Ecto neural progenitor cell (in vitro differentiated cells): Measurements from ENCODE around the gene DDR2.
"Not testable (repeated sequence)": the region's sequence is repeated elsewhere in the genome, so short reads cannot be mapped to it uniquely, and the experiment has no call there.

Experiments used
- DNase-seq: peaks from one replicate; pipeline ENCODE4 v3.0.0-alpha.2; 2018; ENCODE audit warnings: low spot score

The DDR2 gene

DNA sequence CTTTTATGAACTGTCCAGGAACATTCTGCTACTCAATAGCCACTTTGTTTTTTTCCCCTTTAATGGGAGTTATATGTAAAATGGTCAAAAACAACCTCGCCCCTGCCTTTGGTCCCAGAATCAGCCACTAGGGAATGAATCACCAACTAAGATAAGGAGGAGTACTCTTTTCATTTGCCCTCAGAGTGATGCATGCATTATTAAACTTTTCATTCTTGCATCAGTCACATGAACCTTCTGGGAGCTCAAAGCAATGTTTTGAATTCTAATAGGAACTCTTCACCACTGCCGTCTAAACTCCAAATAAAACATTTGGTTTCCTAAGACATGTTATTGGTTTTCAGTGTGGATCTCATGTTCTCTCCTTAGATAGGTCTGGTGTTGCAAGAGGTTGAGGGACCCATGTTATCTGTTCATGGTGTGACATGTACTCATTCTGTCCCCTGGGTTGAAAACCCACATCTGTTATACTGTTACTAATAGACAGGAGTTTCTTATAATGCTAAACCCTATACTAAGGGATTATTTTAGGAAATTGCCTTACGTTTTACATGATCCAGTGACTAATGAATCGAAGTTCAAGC lies 140.4 kb downstream of the DDR2 start:
- DNase-seq, result no peak

DNA sequence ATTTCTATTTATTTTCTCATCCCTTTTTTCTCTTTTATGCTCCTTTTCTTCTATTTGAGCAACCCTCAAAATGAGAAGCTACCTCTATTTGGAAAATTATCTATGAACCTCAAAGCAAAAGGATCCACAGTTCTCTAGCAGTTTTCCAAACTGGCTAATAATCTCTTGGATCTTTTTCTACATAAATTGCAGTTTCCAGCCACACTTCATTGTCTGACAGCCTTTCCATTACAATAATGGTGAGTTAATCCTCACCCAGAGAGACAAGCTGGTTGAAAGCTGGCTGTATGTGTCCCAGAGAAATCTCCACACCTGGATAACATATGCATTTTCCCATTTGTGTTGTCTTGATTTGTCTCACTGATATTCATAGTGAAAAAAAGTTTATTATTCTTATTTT lies 141.7 kb downstream of the DDR2 start:
- no peak for DNase-seq

DNA sequence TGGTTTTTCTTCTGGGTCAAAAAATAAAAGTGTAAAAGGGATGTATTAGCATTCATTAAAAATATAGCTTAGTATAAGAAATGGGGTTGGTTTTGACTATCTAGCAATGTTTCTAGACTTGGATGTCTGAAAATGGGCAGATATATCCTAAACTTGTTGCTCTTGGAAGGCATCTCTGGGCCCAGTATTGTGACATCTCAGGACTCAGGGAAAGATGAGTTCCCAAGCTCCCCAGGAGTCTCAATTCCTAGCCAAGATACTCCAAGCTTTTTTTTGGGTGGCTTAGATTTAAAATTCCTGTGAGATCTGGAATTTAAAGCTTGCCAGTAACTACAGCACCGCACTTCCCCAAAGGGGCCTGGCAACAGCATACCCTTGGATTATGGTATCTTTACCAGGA lies 146.8 kb downstream of the DDR2 start:
- DNase-seq, result no peak

DNA sequence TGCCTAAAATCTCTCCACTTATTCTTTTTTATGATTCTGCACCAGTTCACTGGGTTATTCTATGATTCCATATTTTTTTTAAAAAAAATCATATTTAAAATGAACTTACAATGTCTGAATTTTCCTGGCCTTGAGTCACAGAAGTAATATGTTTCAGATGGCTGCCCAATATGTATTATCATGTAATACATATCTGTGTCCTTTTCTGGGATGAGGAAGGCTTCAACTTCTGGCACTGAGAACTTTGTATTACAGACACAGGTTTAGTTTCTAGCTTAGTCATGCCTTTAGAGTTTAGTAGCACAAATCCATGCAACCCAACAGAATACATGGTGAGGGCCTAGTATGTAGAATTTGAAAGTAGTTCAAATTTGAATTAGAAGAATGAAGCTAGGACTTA lies 150.4 kb downstream of the DDR2 start:
- DNase-seq, result no peak

DNA sequence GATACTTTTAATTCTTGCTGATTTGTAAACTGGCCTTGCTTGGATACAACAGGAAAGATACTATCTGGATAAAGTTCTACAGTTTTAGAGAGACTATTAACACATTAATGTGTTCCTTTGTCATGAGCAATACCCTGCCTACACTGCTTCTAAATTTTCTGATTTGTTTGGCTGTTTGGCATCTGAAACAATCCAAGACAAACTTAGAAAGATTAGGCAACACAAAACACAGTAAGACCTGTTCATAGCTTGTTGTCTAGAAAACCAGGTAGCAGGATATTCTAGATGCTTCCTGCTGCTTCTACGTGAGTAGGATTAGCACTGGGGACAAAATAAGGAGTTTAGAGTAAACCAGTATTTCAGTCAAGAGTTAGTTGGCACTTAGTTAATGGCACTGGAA lies 152.7 kb downstream of the DDR2 start:
- not testable (repeated sequence) for DNase-seq

DNA sequence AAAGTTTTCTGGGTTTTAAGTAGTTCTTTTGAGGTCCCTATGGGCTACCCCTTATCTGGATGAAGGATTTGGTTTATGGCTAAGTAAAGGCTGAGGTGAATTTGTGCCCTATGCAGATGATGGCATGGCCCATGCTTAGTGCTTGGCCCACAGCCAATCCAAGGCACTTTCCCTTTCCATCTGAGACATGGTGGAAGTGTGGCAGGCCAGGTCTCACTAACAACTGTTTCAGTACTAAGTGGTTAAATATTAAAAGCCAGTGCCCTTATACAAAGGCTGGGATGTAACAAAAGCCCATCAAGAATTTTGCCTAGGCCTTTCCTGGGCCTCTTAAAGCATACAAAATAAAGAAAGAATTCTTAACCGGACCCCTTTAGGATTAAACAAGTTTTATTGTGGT lies 156.5 kb downstream of the DDR2 start:
- not testable (repeated sequence) for DNase-seq

DNA sequence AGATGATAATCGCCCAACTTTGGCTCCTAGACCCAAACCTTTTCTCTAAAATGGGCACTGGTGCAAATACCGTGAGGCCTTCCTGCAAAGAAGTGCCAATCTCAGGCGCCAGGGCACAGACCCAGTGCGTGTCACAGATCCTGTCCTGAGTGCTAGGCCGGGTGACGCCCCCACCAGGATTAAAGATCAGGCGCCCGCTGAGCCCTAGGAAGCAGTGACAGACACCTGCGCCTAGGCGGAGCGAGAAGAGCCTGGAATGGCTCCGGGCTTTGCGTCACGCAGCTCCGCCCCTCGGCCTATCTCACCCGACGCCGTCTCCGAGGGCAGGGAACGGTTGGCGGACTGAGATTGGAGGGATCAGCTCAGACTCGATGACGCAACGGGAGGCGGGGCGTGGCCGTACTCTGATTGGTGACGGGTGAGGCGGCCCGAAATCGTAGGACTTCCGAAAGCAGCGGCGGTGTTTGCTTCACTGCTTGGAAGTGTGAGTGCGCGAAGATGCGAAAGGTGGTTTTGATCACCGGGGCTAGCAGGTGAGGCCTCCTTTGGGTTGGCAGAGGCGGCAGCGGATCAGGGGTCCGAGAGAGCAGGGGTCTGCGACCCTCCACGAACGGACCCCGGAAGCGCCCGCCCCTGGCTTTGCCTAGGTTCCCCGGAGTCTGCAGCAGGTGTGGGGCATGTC lies 158.2 kb downstream of the DDR2 start, which contains the start of gene HSD17B7:
HSD17B7 (plus strand) TSS at position 400 of the 682 bp plus-strand sequence; CDS start at position 499, 99 bp downstream.
- peak; percentile 85 for DNase-seq

DNA sequence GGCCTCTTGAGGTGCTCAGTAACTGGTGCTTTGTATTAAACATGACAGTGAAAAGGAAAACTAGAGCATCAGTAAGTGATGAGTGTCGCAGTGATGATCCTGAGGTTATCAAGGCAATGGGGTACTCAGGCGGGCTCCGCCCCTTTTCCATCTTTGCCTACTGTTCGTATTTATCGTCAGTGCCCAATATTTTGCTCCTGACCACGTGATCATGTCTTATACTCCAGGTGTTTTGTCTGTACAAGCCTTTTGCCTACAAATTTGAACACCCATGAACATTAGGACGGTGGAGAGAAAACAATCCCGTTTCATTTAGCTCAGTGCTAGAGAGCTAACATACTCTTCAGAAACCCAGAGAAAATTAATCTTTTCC lies 158.7 kb downstream of the DDR2 start:
- DNase-seq, result not testable (repeated sequence)

DNA sequence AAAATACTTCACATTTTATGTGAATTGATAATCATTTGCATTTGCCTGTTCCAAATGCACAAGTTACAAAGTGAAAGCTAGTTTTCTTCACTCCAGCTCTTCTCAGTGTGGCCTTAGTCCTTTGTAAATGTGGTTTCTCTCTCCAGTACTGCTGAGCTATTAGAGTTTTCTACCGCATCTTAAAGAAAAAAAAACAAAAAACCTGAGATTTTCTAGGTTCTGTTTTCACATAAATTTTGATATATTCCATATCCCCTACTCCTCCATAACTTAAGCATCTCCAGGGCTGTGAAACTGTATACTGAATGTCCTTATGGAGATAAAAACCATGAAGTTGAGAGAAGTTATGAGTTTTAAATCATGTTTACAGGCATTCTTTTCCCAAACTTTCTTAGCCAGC lies 162.0 kb downstream of the DDR2 start:
- not testable (repeated sequence) for DNase-seq

DNA sequence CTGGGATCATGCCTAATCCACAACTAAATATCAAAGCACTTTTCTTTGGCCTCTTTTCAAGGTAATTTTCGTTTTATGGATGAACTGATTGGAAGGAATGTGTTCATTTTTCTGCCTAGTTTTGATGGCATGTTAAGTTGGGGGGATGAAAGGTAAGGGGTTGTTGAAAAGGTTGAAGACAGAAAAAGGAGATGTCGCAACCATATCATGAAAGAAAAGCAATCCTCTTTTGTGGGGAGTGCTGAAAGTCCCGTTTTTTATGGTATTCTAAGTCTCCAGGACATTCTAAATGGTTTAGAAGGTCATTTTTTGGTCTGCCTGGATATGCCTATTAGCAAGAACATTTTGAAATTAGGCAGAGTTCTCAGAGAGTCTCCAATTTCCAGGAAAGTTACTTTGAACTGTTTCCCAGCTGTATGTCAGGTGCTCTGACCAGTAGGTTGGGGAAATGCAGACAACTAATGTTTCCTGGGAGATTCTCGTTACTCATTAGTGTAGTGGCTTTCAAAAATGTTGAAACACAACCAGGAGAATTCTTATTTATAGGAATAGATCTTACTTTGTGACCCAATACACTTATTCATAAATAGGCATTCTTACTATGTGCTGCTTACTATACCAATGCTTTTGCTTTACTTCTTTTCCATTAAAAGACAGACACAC lies 164.5 kb downstream of the DDR2 start:
- not testable (repeated sequence) for DNase-seq

DNA sequence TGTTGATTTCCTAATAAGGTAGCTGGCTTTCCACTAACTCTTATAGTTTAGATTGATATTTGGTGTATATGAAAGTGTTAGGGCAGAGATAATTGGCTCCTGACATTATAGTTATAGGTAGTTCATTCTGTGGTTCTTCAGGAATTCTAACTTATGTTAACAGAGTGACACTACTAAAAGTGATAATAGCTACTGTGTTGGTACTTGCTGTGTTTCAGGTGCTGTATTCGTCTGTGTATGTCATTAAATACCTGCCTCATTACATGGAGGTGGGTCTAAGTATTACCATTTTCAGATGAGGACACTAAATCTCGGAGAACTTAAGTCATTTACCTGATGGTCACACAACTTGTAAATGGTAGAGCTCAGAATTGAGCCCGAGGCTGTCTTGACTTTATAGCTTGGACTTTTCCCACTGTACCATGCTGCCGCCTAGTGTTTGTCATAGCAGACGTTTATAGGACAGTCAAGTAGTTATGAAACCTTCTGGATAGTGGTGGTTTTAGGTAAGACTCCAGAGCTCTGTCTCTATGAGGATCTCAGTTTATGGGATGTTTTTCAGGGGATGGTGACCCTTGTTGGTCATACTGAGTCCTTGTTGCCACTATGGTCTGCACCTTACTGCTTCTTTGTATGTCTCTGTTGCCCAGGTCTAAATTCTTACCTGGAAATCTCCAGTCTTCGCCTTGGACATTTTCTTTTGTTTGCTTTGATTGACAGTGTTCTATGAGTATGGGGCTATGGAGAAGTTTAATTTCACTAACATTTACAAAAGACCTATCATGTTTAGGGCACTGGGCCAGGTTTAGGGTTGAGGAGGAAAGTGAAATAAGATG lies 167.9 kb downstream of the DDR2 start:
- DNase-seq, result peak; percentile 53

DNA sequence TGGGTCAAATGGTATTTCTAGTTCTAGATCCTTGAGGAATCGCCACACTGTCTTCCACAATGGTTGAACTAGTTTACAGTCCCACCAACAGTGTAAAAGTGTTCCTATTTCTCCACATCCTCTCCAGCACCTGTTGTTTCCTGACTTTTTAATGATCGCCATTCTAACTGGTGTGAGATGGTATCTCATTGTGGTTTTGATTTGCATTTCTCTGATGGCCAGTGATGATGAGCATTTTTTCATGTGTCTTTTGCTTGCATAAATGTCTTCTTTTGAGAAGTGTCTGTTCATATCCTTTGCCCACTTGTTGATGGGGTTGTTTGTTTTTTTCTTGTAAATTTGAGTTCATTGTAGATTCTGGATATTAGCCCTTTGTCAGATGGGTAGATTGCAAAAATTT lies 175.2 kb downstream of the DDR2 start:
- DNase-seq, result not testable (repeated sequence)

DNA sequence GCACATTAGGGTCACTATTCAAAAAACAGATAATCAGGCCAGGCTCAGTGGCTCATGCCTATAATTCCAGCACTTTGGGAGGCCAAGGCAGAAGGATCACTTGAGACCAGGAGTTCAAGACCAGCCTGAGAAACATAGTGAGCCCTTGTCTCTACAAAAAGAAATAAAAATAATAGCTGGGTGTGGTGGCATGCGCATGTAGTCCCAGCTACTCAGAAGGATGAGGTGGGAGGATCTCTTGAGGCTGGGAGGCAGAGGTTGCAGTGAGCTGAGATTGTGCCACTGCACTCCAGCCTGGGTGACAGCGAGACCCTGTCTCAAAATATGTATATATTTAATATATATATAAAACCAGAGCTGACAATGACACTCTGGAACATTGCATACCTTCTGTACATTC lies 180.1 kb downstream of the DDR2 start:
- DNase-seq, result not testable (repeated sequence)

DNA sequence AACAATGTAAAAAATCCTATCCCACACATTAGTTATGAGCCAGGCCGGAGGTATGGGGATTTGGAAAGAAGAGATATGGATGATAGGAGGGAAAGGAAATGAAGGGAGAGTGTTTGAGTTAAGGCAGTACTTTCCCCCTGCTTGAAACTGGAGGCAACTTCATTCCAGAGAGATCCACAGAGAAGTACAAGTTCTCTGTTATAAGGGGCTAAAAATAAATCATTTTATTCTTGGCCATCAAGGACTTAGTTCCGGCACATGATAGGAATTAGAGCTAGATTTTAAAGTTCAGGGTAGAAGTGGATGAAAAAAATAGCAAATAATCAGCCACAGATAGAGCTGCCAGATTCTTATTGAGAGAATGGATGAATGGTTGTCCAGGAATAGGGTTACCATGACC lies 185.9 kb downstream of the DDR2 start:
- DNase-seq, result not testable (repeated sequence)

DNA sequence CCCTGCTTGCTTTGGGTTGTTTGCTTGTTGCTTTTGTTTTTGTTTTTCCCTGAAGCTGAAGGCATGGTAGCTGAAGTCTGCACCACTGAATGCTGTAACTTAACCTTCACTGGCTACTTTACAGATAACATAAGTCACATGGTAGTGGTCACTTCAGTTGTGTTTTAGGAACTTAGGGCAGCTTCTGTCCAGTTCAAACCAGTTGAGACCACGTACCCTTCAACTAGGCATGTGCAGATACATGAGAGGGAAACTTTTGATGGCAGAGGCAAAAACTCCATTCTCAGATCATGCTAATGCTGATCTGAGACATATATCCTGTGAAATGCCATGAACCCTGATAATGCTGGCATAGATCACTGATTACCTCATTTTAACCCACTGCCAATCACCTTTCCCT lies 186.4 kb downstream of the DDR2 start:
- DNase-seq, result not testable (repeated sequence)

DNA sequence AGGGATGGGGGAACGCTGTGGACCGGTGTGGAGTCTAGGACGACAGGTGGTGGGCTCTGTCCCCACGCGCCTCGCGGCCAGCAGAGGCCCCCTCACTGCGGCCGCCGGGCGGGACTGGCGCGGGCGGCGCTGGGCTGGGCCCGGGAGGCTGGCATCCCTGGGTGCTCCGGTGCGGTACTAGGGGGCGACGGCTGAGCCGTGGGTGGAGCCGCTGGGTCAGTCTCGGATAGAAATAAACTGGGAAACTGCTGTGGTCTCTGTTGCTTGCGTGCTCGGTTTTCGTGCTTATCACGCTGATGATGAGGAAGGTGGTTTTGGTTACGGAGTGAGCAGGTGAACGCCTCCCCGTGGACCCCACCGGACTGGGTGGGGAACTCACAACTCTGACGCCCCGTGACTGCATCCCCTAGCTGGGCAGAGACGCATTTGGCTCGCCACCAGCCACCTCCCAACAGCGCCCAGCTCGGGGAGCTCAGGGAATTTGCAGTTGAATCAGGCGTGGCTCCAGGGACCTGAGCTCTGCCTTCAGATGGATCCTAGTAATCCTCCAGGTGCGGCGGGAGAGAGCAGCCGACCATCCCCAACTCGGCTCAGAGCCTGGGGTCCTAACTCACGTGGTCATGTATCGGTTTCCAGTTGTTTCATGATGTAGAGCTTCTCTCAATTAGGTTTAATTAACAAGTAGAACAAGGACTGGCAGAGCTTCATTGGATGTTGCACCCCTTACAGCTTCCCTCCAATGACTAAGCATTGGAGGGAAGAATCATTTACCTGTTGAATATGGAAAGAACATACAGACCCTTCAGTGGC lies 190.3 kb downstream of the DDR2 start:
- peak; percentile 66 for DNase-seq

DNA sequence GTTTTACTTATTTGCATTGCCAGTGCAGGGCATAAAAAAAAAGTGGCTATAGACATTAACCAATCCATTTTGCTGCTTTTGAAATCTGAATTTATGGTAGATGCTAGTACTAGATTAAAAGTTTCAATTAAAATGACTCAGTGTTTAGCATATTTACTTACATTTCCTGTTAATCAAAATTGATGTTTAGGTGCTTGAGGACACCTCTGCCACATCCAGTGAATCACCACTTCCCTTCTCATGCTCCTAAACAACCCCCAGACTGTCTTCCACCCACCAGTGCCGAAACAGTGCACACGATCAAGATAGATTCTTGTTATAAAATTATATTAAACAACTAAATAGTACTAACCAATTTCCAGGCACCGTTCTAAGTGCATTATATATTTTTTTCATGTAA lies 191.0 kb downstream of the DDR2 start:
- no peak for DNase-seq

DNA sequence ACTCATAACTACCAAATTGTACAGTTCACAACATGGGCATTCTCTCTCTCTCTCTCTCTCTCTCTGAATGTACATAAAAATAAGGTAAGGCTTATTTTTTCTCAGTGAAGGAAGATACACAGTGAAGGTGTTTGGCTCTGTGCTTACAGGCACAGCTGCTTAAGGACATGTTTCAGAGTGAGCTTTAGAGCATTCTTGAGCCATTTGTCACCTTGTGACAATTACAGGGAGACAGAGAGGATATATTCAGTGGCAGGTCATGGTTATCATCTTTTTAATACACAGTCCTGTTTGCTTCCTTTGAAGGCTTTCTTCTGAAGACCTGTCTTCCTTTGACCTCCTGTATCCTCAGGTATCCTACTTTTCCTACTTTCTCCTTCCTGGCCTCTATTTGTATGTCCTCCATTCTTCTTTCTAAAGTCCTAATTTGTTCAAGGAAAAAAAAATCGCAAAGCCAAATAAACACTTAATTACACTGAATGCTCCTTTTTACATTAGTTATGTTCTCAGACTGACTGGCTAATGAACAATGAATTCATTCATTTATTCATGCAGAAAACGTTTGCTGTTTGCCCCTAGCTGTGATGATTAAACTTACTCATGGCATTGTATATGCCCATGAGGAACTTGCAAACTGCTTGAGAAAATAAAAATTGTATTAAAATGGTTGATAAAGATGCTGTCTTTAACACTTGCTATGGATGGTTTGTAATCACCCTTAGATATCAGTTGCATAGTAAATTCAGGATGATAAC lies 191.7 kb downstream of the DDR2 start:
- DNase-seq, result no peak

DNA sequence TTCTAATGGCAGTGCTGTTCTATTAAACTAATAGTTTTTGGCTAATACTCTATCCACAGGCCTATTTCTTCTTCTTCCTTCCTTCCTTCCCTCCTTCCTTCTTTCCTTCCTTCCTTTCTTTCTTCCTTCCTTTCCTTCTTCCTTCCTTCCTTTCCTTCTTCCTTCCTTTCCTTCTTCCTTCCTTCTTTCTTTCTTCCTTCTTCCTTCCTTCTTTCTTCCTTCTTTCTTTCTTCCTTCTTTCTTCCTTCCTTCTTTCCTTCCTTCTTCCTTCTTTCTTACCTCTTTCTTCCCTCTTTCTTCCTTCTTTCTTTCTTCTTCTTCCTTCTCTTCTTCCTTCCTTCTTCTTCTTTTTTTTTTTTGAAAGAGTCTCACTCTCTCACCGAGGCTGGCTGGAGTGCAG lies 197.0 kb downstream of the DDR2 start:
- no peak for DNase-seq

DNA sequence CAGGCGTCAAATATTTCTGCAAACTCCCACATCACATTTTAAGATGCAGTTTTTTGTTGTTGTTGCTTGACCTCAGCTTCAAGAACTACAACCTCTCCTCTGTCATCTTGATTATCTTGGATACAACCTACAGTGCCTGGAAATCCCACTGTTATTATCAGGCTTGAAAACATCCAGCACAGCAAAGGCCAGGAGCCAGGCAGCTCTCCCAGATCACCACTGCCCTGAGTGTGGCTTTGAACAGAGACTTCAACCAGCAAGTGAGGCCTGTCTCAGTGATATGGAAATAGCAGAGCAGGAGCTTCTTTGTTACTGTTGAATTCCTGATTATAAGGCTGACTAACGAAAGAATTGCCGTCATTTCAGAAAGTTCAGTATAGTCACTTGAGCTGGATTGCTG lies 200.2 kb downstream of the DDR2 start:
- no peak for DNase-seq
